Ureter (tissue), 1 donor: Measurements from ENCODE around the gene KCNJ6. TPM values are rescaled to one million over a fixed set of nuclear protein-coding genes. Genes with fewer than 3 reads are reported as not detected.

Source experiments
- DNase-seq: peaks from one replicate; pipeline ENCODE4 v3.0.0-alpha.2; 2020; ENCODE audit warnings: low spot score
- total RNA-seq: library from RNA; stranded (reverse); gene quantifications from one replicate; pipeline ENCODE4 v1.2.4, GENCODE V29; 2023
- donor health status: DM: yes; HTN: yes; CAD: no.

The KCNJ6 gene
- total RNA-seq, 1 donor from 2014 or later: not detected

DNA sequence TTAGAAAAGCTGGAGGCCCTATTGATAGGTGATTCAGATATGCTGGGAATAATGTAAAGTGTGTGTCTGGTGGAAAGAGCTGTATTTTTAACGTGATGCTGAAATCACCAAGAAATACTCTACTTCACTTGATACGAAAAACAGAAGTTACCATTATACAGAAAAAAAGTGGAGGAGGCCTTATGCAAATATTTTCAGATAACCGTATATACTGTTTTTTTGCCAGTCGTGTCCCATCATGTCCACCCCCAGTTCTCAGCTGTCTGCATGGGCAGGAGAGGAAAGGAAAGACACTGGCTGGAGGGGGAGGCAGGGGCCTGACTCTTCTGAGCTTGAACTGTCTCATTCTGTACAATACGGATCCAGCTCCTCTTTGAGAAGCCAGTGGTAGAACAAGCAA lies 51.1 kb downstream of the KCNJ6 start:
- no peak for DNase-seq

- no peak for DNase-seq
Measured at GRCh38 chr21:37863842-37864241, 52.4 kb downstream of the KCNJ6 start.

DNA sequence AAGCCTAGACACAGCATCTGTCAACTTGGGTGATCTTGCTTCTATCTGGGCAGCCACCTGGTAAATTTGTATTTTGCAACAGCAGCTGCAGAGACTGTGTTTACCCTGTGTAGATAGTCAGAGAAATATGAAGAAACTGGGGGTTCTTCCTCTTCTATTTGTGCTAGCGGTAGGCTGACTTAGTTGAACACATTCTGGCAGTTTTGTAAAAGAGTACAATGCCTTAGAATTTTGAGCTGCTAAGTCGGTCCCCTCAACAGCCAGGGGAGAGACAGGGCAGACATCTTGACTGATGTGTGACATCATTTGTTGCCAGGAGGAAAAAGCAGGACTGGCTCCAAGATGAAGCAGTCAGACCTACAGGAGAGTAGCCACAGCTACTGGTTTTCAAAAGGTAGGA lies 53.7 kb downstream of the KCNJ6 start:
- DNase-seq: no peak

DNA sequence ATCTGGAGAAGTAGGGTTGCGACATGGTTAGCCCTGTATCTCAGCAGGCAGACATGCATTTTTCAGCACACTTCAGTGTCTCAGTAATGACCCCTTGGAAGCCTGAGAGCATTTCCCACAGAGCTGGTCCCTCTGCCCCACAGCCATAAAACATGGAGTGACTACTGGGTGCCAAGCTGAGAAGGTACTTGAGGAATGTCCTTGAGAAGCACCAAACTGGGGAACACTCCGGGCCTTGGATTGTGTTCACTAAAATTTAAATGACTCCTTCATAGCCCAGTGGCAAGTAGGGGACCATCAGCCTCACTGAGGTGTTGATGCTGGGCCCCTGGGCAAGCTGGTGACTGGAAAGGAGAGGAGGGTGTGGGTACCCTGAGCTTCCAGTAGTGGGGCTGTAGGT lies 54.7 kb downstream of the KCNJ6 start:
- no peak for DNase-seq

GRCh38 chr21:37860416-37860815 lies 55.8 kb downstream of the KCNJ6 start:
- DNase-seq: no peak

DNA sequence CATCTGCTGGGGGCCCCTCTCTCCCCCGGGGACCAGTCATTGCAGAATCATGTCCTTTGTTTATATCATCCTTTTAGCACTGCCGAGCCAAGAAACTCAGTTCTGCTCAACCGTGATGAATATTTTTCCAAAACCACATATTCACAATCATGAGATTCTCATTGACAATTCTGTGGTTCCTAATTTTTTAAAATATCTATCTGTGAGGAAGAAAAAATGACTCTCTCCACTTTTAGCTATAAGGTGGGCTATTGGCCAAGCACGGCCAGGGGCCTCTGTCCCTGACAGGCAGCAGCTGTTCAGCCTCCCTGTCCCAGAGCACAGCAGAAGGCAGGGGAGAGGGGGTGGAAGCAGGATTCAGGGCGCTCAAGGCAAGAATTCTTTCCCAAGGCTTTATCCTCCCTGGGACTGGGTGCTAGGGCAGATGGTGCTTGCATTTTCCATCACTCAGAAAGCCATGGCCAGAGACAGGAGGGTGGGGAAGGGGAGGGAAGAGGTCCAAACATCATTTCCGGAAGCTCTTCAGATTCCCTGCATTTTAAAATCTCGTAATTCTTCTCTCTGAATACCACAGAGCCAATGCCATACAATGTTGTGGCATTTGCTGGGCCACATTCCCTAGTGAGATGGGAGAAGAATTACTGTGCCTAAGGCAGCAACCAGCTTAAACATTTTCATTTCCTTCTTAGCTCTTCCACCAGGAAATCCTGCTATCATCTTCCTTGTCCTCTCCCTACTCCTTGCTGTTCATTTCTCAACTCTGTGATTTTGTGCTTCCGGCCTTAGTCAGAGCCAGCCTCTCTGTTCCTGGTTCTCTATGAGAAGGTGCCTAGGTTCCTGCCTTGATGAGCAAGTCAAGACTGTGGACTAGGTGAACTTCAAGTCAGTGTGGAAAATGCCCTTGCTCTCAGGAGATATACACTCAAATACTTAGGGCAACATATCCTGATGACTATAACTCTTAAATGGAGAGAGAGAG lies 60.3 kb downstream of the KCNJ6 start:
- no peak for DNase-seq

GRCh38 chr21:37855271-37855646 lies 61.0 kb downstream of the KCNJ6 start:
- DNase-seq: no peak

- DNase-seq: no peak
Measured at GRCh38 chr21:37849506-37850102, 66.7 kb downstream of the KCNJ6 start.

DNA sequence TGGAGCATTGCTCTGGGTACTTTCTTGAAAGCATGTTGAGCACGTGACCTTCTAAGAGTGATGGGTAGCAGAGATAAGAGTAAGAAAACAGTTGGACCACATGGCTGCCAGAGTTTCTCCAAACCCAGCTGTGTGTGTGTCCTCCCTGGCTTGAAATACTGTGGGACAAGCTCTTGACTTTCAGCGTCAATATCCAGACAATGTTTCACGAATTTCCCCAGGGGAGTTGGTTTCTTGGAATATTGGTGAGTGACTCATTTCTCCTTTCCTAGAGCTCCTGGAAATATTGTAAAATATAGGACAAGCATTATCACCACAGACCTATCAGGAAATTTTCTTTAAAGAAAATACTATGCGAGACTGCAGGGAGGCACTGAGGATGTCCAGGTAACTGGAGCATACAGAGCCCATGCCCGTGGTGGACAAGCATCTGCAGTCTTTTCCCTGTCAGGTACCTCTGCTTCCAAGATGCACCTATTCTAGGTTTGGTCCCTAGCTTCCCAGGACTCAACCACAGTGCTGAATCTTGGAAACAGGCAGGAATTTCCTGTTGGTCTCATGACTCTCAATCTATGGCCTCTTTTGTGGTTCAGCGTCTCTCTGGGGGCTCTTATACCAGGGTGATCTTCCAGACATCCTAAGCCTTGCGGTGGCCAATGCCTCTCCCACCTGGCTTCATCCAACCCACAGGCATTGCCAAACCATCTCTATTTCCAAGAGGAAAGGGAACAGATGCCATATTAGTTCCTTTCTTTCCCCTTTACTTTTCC lies 67.4 kb downstream of the KCNJ6 start:
- DNase-seq: no peak

DNA sequence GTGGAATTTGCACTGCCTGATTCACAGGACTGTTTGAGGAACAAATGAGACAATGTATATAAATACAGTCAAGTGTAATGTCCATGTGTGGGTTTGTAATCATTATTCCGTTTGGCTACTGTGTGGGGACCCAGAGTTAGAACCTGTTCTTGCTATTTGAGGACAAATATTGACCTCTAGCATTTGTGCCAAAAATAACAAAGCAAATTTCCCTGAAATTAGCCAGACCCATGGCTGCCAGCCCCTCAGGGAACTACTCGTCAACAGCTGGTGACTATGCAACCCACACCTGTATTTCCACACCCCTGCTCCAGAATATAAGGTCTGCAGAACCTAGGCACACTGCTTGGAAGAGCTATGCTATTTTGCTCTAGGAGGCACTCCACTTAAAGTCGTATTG lies 70.7 kb downstream of the KCNJ6 start:
- DNase-seq: no peak

DNA sequence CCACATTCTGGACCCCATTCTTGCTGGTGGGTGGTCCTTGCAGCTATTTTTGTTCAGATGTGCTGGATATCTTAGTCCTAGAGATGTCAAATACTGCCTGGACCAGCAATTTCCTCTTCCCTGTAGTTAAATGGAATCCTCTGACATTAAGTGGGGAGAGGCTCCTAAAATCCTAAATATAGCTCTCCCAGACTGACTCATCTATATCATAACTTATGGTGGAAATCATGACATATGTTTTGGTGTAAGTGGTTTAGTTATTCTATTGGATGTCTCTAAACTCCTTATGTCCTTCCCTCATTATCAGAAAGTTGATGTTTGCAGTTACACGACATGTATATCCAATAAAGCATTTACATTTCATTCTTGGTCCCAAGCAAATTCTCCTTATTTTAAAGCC lies 73.1 kb downstream of the KCNJ6 start:
- DNase-seq: no peak

DNA sequence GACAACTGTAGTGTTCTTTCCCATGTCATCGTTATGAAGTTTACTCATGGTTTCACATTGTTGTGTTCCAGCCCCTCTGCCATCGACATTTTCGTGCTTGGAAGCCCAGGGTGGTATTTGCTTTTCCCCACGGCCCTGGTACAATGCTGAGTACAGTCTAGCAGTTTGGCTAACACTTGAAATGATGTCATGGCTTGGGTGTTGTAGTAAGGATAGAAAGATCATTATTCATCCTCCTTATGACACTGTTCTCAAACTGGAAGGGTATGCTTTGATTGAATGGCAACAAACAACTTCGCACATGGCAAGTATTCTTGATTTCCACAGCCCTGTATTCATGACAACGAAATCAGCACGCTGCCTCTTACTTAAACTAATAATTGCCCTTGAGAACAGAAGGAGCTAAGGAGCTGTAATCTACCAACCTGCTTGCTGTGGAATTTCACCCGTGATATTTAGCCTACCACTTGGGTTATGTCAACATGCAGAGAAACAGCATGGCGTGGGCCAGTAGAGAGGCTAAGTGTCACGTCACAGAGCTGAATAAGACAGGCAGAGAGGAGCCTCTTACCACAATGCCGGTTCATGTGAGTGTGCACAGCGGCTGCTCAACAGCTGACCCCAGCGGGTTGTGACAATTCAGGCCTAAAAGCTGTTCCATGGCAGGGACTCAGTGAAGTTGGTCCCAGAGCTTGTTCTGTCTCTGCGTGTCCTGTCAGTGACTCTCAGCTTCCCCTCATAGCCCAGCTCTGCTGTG lies 73.9 kb downstream of the KCNJ6 start:
- no peak for DNase-seq

GRCh38 chr21:37837381-37837780 lies 78.9 kb downstream of the KCNJ6 start:
- DNase-seq: no peak

- DNase-seq: no peak
Measured at GRCh38 chr21:37835481-37835880, 80.8 kb downstream of the KCNJ6 start.

- no peak for DNase-seq
Measured at GRCh38 chr21:37833301-37833700, 83.0 kb downstream of the KCNJ6 start.

- no peak for DNase-seq
Measured at GRCh38 chr21:37829447-37829846, 86.8 kb downstream of the KCNJ6 start.

DNA sequence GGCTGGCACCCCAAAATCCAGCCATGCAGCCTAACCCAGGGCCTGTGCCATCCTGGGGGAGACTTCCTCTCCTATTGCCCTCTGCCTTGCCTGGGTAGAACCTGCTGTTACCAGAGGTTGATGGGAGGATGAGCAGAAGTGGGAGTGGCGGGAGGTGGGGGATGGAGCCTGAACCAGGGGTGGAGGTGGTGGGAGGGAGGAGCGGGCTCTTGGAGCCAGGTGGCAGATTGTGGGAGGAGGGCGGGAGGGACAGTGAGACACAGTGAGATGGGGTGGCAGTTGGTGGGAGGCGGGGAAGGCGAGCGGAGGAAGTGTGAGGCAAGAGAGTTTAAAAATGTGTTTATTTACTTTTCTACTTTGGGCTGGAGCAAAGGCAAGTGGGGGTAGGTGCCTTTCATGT lies 87.3 kb downstream of the KCNJ6 start:
- no peak for DNase-seq

DNA sequence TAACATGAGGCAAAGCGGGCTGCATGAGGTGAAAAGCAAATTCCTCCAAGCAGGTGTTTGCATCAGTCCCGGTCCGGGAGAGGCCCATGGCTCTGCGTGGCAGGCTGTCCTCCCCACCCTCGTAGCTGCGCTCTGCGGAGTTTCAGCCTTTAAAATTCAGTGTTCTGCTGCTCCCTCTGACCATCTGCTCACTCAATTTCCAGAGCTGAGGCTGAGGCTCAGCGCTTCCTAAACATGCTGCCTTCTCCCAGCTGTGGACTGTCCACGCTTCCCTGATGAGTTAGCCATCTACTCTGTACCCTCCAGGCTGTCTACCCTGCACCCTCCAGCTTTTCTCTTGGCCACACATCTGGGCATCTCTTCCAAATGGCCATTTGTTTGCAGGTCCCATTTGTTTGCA lies 87.7 kb downstream of the KCNJ6 start:
- DNase-seq: no peak

DNA sequence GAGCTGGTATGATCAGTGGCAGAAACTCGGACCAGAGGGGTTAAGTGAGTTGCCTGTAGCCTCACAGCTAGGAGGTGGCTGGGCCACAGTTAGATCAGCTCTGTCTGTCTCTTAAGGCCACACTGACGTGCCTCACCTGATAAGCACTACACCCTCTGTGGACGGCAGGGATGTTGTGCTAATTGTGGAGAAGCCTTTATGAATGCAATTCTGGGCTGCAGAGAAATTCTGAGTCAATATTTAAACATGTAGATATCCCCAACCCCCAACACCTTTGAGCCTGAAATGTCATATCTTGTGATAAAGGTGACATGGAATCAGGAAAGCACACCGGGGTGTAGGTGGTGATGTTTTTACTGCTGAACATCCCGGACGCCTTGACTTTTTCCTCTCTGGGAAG lies 88.3 kb downstream of the KCNJ6 start:
- DNase-seq: no peak

GRCh38 chr21:37821786-37822450 lies 94.3 kb downstream of the KCNJ6 start:
- no peak for DNase-seq

DNA sequence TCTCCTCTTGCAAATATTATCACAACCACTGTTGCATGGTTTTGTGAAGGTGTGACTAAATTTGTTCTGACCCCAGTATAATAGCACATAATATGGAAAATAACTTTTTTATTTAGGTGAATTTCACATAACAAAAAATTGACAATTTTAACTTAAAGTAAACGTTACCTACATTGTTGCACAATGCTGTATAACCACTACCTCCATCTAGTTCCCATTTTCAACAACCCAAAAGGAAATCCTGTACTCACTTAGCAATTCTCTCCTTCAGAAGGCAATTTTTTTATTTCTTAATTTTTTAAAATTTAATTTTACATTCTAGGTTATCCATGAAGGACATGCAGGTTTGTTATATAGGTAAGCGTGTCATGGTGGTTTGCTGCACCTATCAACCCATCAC lies 95.2 kb downstream of the KCNJ6 start:
- no peak for DNase-seq
